D721Med (cell line): ENCODE results near the gene RAPGEF3.

Experiments used
- DNase-seq: peaks from one replicate; pipeline ENCODE4 v3.0.0; 2011; ENCODE audit warnings: low spot score; ENCODE audit not compliant: insufficient read length
- FAIRE-seq: peaks from 2 replicates; lab custom pipeline; 2011; peaks lifted over from hg19 to GRCh38; lab: Jason Lieb, UNC
- CTCF ChIP-seq: IDR thresholded peaks from 2 replicates; pipeline ENCODE4 v1.5.1; 2012; ENCODE audit warnings: mild to moderate bottlenecking, control low read depth; ENCODE audit not compliant: insufficient read depth; ENCODE audit errors: missing control alignments

RAPGEF3 gene

GRCh38 chr12:47758834-47759690, at the start of gene RAPGEF3:
TSS of gene RAPGEF3 (minus strand) at chr12:47758880. CDS start at chr12:47758556, 324 bp downstream.
- DNase-seq (peak; percentile 83), FAIRE-seq (no peak)
- TF ChIP-seq CTCF = peak; percentile 35

GRCh38 chr12:47808050-47808449, 49.4 kb upstream of the RAPGEF3 start:
- no peak for TF ChIP-seq CTCF
- no peak for DNase-seq
- no peak for FAIRE-seq

- DNase-seq = no peak
- TF ChIP-seq CTCF = no peak
- FAIRE-seq = no peak
These were observed 48.7 kb upstream of the RAPGEF3 start for GRCh38 chr12:47807338-47807737.

GRCh38 chr12:47805417-47805816, 46.7 kb upstream of the RAPGEF3 start:
- DNase-seq (no peak), FAIRE-seq (no peak)
- no peak for TF ChIP-seq CTCF

- TF ChIP-seq CTCF = no peak
- DNase-seq (no peak), FAIRE-seq (no peak)
These were observed 45.5 kb upstream of the RAPGEF3 start for GRCh38 chr12:47804171-47804570.

GRCh38 chr12:47803191-47803875, 44.7 kb upstream of the RAPGEF3 start:
- FAIRE-seq (no peak), DNase-seq (no peak)
- TF ChIP-seq CTCF = no peak
